ENCODE results near the gene TRIM7. TPM values are rescaled to one million over a fixed set of nuclear protein-coding genes. Genes with fewer than 3 reads are reported as not detected.

The TRIM7 gene
- total RNA-seq, 4 donors from 2014 or later: 44.8 to 80.6 (median 54.5) TPM

- intact Hi-C loops (cut with DNase I): no loop called here
- no peak for DNase-seq
- TF ChIP-seq, protein P1, sequence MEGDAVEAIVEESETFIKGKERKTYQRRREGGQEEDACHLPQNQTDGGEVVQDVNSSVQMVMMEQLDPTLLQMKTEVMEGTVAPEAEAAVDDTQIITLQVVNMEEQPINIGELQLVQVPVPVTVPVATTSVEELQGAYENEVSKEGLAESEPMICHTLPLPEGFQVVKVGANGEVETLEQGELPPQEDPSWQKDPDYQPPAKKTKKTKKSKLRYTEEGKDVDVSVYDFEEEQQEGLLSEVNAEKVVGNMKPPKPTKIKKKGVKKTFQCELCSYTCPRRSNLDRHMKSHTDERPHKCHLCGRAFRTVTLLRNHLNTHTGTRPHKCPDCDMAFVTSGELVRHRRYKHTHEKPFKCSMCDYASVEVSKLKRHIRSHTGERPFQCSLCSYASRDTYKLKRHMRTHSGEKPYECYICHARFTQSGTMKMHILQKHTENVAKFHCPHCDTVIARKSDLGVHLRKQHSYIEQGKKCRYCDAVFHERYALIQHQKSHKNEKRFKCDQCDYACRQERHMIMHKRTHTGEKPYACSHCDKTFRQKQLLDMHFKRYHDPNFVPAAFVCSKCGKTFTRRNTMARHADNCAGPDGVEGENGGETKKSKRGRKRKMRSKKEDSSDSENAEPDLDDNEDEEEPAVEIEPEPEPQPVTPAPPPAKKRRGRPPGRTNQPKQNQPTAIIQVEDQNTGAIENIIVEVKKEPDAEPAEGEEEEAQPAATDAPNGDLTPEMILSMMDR (IDR thresholded peaks at IDR 0.05): no peak
- peaks cover 7 to 51% (median 10%) of the 10 kb centered on the region in 3 donors for H3K4me1 ChIP-seq
- H3K9me3 ChIP-seq: no peaks in the 10 kb centered on the region
- H3K27ac ChIP-seq: peak overlapping the region; percentile 90 to 93 (median 90)
- H3K36me3 ChIP-seq: peaks cover 0 to 32% (median 0%) of the 10 kb centered on the region in 3 donors
- H3K27me3 ChIP-seq: no peaks in the 10 kb centered on the region
- 36 to 41% methylated on average over 10 to 11 of the region's 12 CpGs for WGBS, 2 donors
- H3K4me3 ChIP-seq: peak overlapping the region; percentile 64 to 96 (median 82)
These were observed 12.5 kb downstream of the TRIM7 start for GRCh38 chr5:181192337-181193046.

- Histone ChIP-seq H3K4me1 (peaks cover 7 to 58% (median 10%) of the 10 kb centered on the region in 3 donors), H3K36me3 (peaks cover 0 to 26% (median 0%) of the 10 kb centered on the region in 3 donors), H3K27me3 (no peaks in the 10 kb centered on the region), H3K4me3 (peak overlapping the region; percentile 64 to 96 (median 82)), H3K9me3 (no peaks in the 10 kb centered on the region), H3K27ac (peak overlapping the region; percentile 90 to 93 (median 90))
- TF ChIP-seq, protein P1 (IDR thresholded peaks at IDR 0.05): no peak
- peak in 1 of 4 donors; percentile 68 for TF ChIP-seq POLR2A (IDR thresholded peaks at IDR 0.05)
- 0% methylated on average over 13 to 23 of the region's 64 CpGs for WGBS, 2 donors
- DNase-seq: no peak
- intact Hi-C loops (cut with DNase I): no loop called here
These were observed 13.3 kb downstream of the TRIM7 start for GRCh38 chr5:181191526-181192336.

- WGBS, 2 donors: 0 to 1% methylated on average over 20 to 35 of the region's 66 CpGs
- Histone ChIP-seq H3K9me3 (no peaks in the 10 kb centered on the region), H3K36me3 (peaks cover 0 to 19% (median 0%) of the 10 kb centered on the region in 3 donors), H3K27me3 (no peaks in the 10 kb centered on the region), H3K4me3 (peak overlapping the region; percentile 64 to 96 (median 82)), H3K27ac (peak overlapping the region; percentile 90 to 93 (median 90)), H3K4me1 (peaks cover 7 to 61% (median 10%) of the 10 kb centered on the region in 3 donors)
- DNase-seq: no peak
- intact Hi-C loops (cut with DNase I): no loop called here
- TF ChIP-seq POLR2A (IDR thresholded peaks at IDR 0.05): no peak
- TF ChIP-seq, protein P1 (IDR thresholded peaks at IDR 0.05): peak in 2 of 6 experiments; percentile 12 to 17
These were observed 14.1 kb downstream of the TRIM7 start for GRCh38 chr5:181190711-181191525.

DNA sequence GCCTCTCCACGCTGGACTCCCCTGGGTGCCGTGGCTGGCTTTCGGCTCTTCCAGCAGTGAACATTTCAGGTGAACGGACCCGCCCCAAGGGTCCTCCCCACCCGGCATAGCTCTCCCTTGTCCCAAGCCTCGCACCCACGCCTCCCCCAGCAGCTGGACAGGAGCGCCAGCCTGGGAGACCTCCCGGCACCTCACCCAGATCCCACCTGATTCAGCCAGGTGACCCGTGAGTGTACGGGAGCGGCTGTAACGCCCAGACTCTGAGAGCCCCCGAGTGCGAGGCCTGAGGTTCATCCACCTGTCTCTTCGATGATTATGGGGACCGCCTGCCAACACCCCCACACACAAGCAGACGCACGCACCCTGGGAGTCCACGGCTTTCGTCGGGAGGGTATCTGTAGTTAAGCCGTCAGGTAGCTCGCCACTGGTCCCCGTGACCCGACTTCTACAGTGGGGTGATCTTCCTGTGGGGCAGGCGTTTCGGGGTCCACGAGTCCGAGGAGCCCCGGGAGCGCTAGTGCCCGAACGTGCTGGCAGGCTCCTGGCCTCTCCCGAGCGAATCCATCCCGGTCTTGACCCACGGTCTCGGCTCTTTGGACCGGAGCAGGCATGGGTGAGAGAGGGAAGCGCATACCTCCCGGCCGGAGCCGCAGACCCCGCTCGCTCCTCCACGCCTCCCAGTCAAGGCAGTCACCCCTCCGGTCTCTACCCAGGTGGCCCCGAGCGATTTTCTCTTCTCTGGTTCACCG lies 14.9 kb downstream of the TRIM7 start:
- 0% methylated on average over 16 of the region's 52 CpGs; no CpG with 5 or more reads in 1 of the 2 donors for whole genome bisulfite sequencing, 2 donors
- Histone ChIP-seq H3K36me3 (peaks cover 0 to 14% (median 0%) of the 10 kb centered on the region in 3 donors), H3K27ac (peak overlapping the region; percentile 90 to 93 (median 90)), H3K4me1 (peaks cover 7 to 62% (median 10%) of the 10 kb centered on the region in 3 donors), H3K27me3 (no peaks in the 10 kb centered on the region), H3K4me3 (peak overlapping the region; percentile 64 to 96 (median 82)), H3K9me3 (no peaks in the 10 kb centered on the region)
- TF ChIP-seq POLR2A (IDR thresholded peaks at IDR 0.05): no peak
- TF ChIP-seq, protein P1 (IDR thresholded peaks at IDR 0.05): no peak
- no peak for DNase-seq
- intact Hi-C loops (cut with DNase I): loop anchor here (10.0 kb wide), 1 partner anchor 75 kb away; the partner anchor contains the start of gene TRIM52

All from esophagus squamous epithelium (tissue), 5 donors.